NCI-H1436 treated with DMSO at 0.1 percent for 48 hours (cell line): ENCODE results near the gene MSI1.
"Not testable (repeated sequence)": the region's sequence is repeated elsewhere in the genome, so short reads cannot be mapped to it uniquely, and the experiment has no call there.

ENCODE experiments used
- DNase-seq: peaks from one replicate; lab custom pipeline; 2025; lab: John Stamatoyannopoulos, UW

The MSI1 gene

DNA sequence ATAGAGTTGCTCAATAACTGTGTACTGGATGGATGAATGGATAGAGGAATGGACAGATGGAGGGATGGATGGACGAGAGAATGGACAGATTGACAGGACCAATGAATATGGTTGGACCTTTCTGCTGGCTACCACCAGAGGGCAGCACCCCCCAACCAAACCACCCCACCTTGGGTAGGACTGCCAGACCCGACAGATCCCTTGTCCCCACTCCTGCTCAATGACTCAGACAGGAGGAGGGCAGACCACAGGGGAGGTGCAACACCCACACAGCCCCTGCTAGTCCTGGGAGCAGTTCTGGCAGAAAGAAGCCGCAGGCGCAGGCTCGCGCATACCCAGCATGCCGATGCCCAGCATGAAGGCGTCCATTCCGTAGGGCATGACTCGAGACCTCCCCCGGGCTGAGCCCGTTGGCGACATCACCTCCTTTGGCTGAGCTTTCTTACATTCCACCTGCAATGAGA lies 12.4 kb downstream of the MSI1 start:
- DNase-seq, result no peak

DNA sequence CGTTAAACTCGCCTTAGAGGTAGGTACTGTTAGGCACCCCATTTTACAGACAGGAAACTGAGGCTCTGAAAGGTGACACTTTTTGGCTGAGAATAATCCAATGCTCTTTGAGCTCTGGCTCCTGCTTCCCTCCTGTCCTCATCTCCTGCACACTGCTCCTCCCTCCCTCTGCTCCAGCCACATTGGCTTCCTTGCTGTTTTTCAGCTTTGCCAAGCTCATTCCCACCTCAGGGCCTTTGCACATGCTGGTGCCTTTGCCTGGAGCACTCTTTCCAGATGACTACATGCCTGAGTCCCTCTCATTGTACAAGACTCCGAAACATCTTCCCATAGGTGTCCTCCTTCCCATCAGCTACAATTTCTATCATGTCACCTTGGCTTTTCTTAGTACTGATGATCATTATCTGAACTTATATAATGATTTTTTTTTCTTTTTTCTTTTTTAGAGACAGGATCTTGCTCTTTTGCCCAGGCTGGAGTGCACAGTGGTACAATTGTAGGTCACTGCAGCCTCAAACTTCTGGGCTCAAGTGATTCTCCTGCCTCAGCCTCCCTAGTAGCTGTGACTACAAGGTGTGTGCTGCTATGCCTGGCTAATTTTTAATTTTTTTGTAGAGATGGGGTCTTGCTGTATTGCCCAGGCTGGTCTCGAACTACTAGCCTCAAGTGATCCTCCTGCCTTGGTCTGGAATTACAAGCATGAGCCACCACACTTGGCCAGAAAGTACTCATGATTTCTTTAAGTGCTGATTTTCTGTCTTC lies 15.2 kb downstream of the MSI1 start:
- DNase-seq, result no peak

DNA sequence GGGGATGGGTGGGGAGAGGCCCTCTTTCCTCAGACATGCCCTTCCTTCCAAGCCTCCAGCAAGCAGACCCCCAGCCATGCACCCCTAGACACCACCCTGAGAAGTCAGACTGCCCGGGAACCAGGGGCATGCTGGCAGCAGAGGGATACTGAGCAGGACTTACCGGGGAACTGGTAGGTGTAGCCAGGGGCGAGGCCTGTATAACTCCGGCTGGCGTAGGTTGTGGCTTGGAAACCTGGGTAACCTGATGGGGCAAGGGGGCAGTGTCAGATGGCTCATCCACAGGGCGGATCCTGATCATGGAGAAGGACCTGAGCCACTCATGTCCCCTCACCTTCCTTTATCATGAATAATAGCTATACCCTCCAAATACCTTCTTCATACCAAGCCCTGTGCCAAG lies 15.8 kb downstream of the MSI1 start:
- no peak for DNase-seq

DNA sequence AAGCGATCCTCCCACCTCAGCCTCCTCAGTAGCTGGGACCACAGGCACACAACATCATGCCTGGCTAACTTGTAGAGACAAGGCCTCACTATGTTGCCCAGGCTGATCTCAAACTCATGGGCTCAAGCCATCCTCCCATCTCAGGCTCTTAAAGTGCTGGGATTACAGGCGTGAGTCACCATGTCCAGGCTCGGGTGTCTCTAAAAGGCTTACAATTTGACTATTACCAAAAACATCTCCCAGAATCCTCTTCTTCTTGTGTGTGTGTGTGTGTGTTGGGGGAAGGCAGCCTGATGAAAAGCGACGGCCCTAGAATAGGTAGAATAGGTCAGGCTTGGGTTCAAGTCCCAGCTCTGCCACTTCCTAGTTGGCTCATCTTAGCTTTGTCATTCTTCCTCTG lies 16.8 kb downstream of the MSI1 start:
- no peak for DNase-seq

DNA sequence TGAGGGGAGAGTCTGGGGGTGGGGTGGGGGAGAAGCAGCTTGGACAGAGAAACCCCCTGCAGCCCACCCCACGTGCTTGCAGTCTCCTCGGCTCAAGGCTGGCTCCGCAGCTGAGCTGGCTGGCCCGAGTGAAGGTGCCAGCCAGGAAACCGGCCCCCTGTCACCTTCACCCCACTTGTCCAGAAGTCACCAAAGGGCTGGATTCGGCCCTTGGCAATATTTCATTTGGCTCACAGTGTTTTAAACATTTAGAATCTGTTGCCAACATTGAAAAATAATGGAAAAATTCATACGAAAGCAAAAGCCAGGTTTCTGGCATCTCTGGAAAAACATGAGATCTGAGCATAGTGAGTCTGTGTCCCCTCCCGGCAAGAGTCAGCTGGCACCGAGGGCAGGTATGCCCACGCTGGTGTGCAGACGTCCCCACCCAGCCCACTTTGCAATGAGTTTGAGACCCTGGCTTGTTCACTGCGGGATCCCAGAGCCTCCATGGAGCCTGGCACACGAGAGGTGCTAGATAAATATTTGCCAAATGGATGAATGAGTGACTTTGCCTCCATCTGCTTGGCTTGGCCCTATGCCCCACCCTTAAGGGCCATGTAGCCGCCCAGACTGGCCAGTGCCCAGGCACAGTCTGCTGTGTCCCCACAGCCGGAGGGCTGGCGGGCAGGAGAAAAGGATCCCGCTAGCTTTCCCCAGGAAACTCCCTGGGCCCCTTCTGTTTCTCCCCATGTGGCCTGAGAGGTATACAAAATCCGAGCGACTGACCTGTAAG lies 18.2 kb downstream of the MSI1 start:
- no peak for DNase-seq

DNA sequence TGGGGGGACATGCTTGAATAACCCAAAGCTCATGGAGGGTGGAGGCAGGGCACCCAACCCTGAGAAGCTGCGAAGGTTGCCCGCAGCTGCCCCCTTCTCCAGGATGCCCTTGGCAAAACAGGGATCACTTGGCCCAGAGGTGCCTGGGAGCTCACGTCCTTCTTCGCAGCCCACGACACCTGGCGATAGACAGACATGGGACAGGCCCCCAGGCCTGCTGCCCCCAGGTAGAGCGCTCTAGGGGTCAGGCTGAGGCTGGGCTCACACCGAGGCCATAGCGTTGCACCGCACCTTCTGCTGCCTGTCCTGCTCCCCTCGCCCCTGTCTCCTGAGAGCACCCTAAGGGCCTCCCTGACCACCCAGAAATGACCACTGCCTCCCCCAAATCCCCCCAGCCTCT lies 21.2 kb downstream of the MSI1 start:
- no peak for DNase-seq

DNA sequence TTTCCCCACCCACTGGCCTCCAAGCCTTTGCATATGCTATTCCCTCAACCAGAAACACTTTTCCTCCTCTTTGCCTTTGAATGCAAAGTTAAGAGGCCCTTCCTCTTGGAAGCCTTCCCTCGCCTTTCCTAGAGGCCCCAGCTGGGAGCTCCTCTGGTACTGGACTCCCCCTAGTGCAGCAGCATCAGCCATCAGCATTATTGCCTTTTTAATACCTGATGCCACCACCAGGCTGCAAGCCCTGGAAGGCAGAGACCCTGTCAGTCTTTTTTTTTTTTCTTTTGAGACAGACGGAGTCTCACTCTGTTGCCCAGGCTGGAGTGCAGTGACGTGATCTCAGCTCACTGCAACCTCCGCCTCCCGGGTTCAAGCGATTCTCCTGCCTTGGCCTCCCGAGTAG lies 22.3 kb downstream of the MSI1 start:
- no peak for DNase-seq

DNA sequence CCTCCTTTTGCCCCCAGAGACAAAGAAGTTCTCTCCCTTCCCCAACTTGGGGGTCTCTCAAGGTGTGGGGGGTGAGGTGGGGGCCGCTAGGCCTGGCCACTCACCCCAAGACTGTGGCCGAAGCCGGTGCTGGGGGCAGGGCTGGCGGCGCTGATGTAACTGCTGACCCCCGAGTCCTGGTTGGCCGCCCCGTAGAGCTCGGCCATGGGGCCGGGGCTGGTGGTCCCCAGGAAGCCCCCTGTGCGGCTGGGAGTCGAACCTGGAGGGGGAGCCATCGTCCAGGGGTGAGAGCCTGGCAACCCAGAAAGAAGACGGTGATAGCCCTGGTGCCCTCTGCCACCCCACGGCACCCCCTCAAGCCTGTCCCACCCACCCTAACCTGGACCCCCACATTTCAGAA lies 22.9 kb downstream of the MSI1 start:
- DNase-seq, result no peak

DNA sequence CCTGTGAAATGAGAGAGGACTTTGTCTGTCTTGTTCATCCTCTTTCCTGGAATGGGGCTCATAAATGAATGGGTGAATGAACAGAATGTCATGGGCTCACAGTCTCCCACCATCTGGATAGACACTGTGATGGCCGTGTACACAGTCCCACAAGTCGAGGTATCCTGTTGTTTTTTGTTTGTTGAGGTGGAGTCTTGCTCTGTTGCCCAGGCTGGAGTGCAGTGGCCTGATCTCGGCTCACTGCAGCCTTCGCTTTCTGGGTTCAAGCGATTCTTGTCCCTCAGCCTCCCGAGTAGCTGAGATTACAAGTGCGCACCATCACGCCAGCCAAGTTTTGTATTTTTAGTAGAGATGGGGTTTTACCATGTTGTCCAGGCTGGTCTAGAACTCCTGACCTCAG lies 25.3 kb downstream of the MSI1 start:
- DNase-seq, result no peak

DNA sequence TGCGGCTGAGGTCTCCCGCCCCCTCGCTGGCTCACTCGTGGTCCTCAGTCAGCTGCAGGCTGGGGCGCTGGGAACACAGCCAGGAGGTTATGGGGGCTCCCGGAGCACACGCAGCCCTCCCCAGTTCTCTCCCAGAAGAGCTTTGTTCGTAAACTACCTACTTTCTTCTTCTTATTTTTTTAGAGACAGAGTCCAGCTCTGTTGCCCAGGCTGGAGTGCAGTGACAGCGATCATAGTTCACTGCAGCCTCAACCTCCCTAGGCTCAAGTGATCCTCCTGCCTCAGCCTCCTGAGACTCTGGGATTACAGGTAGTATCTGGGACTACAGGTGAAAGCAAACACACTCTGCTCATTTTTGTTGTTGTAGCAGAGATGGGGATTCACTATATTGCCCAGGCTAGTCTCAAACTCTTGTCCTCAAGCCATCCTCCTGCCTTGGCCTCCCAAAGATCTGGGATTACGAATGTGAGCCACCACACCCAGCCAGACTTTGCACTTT lies 25.9 kb downstream of the MSI1 start:
- DNase-seq, result no peak

DNA sequence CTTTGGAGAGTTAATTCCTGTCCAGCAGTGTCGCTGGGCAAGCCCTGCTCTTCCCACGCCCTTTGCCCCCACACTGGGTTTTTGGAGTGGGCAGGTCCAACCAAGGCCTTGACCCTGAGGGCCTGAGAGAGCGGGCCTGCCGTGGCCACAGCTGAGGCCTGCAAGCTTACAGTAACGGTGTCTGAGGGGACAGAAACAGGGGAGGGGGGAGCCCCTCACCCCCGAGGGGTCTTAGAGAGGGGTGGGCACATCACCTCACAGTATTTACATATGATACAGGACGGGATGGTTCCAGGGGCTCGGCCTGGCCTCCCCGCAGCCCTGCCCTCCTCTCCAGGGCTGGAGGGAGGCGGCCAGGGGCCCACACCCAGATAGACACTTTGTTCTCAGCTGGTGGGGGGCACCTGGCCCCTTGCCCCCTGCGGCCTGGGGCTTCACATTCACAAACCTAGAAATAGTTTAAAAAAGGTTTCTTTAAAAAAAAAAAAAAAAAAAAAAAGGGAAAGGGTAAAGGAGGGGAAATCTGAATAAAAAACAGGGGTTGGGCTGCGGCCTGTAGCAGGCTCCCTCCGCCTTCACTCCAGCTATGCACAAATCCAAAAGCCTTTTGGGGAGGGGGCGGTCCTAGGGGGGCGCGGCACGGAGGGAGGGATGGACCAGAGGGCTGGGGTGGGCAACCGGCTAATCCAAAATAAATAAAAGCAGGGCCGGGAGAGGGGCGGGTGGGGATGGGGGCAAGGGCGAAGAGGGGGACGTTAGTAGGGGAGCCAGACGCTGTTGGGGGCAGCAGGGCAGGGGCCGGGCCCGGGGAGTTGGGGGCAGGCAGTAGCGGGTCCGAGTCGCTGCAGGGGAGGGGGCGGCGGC lies 26.6 kb downstream of the MSI1 start:
- no peak for DNase-seq

DNA sequence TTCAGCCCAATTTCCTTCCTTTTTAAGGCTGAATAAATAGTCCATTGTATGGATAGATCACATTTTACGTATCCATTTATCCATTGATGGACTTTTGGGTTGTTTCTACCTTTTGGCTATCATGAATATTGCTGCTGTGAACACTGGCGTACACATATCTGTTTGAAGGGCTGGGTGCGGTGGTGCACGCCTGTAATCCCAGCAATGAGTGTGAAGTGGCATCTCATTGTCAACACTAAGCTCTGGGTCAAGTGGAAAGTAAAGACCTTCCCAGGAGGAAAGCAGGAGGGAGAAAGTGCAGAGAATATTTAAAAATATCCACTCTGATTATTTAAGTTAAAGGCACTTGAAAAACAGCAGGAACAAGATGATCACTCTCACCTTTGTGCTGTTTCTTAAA lies 29.7 kb downstream of the MSI1 start:
- DNase-seq, result no peak

DNA sequence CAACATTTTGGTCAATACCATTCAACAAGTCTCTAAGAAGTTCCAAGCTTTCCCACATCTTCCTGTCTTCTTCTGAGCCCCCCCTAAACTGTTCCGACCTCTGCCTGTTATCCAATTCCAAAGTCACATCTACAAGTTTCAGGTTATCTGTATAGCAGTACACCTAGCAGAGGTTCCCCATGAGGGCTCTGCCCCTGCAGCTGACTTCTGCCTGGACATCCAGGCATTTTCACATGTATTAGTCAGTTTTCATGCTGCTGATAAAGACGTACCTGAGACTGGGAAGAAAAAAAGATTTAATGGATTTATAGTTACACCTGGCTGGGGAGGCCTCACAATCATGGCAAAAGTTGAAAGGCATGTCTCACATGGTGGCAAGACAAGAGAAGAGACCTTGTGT lies 31.2 kb downstream of the MSI1 start:
- DNase-seq, result no peak

DNA sequence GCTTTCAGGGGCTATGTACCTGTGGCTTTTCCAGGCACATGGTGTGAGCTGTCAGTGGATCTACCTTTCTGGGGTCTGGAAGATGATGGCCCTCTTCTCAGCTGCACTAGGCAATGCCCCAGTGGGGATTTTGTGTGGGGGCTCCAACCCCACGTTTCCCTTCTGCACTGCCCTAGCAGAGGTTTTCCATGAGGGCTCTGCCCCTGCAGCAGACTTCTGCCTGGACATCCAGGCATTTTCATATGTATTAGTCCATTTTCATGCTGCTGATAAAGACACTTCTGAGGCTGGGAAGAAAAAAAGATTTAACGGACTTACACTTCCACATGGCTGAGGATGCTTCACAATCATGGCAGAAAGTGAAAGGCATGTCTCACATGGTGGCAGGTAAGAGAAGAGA lies 32.6 kb downstream of the MSI1 start:
- DNase-seq, result not testable (repeated sequence)

DNA sequence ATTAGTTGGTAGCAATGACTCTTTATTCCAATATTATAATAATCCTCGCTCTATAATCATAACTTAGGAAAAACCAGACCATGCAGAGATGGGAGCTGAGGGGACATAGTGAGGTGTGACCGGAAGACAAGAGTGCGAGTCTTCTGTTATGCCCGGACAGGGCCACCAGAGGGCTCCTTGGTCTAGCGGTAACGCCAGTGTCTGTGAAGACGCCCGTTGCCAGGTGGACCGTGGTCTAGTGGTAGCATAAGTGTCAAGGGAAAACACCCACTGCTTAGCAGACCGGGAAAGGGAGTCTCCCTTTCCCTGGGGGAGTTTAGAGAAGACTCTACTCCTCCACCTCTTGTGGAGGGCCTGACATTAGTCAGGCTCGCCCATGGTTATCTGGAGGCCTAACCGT lies 33.5 kb downstream of the MSI1 start:
- DNase-seq, result not testable (repeated sequence)

DNA sequence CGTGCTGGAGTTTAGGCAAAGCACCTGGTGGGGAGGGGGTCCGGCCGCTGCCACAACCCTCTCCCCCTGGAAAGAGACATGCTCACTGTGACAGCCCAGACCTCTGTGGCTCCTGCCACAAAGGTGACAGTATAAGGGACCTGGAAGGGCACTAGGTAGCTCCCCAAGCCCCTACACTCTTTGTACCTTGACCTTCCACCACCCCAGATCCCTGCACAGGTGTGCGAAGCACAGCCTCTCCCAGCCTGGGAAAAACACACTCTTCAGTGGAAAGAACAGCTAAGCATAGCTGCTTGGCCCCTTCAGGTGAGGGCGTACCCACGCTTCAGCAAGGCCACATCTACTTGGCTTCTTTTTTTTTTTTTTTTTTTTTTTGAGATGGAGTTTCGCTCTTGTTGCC lies 36.4 kb downstream of the MSI1 start:
- DNase-seq, result no peak

DNA sequence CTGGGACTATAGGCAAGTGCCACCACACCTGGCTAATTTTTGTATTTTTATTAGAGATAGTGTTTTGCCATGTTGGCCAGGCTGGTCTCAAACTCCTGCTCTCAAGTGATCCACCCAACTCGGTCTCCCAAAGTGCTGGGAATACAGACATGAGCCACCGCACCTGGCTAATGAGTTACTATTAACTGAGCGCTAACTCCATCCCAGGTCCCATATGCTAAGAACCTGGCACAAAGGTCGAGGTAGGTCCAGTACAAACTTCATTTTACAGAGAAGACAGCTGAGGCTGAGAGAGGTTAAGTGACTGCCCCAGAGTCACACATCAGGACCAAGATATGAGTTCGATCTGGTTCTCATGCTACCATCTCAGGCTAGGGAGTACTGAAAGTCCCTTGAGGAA lies 36.9 kb downstream of the MSI1 start:
- DNase-seq, result no peak

DNA sequence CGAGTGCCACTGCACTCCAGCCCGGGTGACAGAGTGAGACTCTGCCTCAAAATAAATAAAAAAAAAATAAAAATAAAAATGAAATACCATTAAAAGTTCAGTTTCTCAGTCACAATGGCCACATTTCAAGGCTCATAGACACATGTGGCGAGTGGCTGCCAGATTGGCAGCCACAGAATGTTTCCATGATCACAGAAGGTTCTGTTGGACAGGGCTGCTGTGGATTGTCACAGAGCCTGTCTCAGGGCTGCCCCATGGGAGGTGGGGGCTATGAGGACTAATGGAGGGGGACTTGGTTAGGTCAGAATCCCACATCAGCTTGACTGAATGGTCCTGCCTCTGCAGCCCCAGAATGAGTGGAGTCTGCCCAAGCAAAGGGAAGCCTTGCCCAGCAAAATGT lies 37.6 kb downstream of the MSI1 start:
- DNase-seq, result no peak

DNA sequence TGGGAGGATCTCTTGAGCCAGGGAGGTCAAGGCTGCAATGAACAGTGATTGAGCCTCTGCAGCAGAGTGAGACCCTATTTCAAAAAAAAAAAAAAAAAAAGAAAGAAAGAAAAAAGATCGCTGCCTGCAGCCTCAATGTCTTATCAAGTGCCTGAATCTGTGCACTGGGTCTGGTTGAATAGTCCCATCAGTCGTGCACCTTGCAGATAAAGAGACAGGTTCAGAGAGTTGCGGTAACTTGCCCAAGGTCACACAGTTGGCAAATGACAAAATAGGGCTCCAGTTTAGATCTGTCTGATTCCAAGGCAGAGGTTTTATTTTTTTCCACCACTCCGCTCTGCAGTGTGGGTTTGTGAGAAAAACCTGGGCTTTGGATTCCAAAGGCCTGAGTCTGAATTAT lies 40.7 kb downstream of the MSI1 start:
- DNase-seq, result no peak

DNA sequence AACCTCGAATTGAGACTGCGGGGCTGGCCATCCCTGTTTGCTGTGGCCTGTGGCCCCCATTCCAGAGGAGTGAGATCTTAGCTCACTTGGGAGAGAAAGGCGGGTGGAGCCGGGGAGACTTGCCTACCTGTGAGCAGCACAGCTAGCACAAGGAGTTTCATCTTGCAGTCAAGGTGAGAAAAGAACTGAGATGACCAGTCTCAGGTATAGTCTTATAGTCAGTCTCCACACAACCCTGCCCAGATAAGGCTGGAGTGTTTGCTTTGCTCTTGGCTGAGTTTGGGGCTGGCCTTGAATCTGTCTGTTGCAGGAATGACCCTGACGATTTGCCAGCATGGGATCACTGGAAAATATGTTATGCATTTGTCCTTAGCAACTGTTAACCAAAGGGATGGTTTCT lies 41.4 kb downstream of the MSI1 start, which contains the start of gene PLA2G1B:
Gene PLA2G1B (minus strand): TSS at position 187 of the 400 bp plus-strand sequence. CDS start 26 bp downstream, at position 161.
- DNase-seq, result no peak

DNA sequence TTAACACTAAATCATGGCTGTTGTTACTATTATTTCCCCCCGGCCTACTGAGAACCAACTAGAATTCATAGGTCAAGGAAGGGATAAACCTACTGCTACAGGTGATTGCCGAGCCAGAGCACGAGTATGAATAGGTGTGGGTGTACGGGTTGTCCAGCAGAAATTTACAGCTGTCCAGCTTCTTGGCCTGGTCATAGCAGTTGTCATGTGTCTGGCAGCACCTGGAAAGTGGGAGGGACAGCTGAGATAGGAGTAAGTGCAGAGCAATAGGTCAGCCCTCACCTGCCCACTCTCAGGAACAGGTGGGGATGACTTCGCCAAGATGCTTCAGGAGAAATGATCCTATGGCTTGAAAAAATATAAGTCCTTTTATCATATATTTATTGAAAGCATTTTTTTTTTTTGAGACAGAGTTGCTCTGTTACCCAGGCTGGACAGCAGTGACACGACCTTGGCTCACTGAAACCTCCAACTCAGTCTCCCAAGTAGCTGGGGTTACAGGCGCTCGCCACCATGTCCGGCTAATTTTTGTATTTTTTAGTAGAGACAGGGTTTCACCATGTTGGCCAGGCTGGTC lies 44.0 kb downstream of the MSI1 start:
- DNase-seq, result no peak

DNA sequence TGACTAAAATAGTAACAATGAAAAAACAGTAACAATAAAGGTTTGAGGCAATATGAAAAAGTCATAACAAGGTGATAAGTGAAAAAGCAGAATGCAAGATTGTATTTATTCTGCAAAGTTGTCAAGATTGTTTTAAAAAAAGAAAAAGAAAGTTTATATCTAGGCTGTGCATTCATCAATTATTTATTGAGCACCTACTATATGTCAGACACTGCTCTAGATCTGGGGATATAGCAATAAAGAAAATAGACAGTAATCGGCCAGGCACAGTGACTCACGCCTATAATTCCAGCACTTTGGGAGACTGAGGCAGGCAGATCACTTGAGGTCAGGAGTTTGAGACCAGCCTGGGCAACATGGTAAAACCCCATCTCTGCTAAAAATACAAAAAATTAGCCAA lies 45.2 kb downstream of the MSI1 start:
- no peak for DNase-seq
